Left cardiac atrium (tissue), 4 donors: Measurements from ENCODE around the gene ZNF408. TPM values are rescaled to one million over a fixed set of nuclear protein-coding genes. Genes with fewer than 3 reads are reported as not detected.

Source experiments
- ATAC-seq, 2 donors: fragments of 200-7000 bp; cut with Tn5 transposase; one replicate each; pipeline ENCODE4 v1.9.1; 2020; ENCODE audit warnings: mild to moderate bottlenecking in 2 of 2, moderate library complexity in 2 of 2
- DNase-seq: peaks from one replicate; pipeline ENCODE4 v3.0.0-alpha.2; 2020
- intact Hi-C, 2 donors: fragments of 100-400 bp; cut with DNase I; formaldehyde crosslinking; loops; one replicate each; pipeline versions ENCODE4 v1.14.1 to v1.15.1; 2022 to 2023
- microRNA-seq, 2 donors: library from miRNA; unstranded; fragments of <30 nt; microRNA quantifications; one replicate each; pipeline ENCODE4 v1.2.0, GENCODE V29; 2020
- total RNA-seq, 2 donors: library from RNA; stranded (reverse); fragmentation: NEBNext Ultra II Directional; extraction: Animal tissue kit (Norgen Biotek cat#: 25700); gene quantifications; one replicate each; pipeline ENCODE4 v1.2.1, GENCODE V29; 2021
- donor health status: DM: no; HTN: yes; CAD: no.
- donor health status: DM: no; HTN: yes; CAD: no; lungs with severe emphysema.
- donor health status: DM: yes; HTN: yes; CAD: no.
- donor health status: Dilated cardiomyopathy.

Gene ZNF408
- total RNA-seq, 2 donors from 2014 or later, result 7.4 to 9.3 TPM

DNA sequence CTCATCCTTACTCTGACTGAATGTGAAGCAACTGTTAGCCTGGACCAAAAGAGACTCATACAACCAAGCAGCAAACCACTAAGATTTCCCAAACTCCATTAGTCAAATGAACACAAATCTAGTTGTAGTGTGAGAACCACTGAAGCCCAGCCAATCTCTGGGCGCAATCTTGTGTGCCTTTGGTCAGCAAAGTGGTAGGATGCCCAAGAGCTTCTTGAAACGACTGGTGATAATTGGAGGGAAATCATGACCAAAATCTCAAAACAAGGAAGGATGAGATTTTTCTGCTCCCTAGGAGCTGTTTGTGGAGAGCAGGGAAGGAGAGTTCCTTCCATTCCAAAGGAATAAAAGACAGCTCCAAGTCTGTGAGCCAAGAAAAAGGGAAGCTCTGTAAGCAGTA, 42.2 kb downstream of the ZNF408 start:
- intact Hi-C loops, result no loop called here
- ATAC-seq, result no peak
- no peak for DNase-seq

GRCh38 chr11:46743693-46744339, 43.0 kb downstream of the ZNF408 start:
- intact Hi-C loops, result no loop called here
- ATAC-seq, result no peak
- no peak for DNase-seq

- intact Hi-C loops, result no loop called here
- DNase-seq (no peak), ATAC-seq (no peak)
Measured at GRCh38 chr11:46745328-46745727, 44.5 kb downstream of the ZNF408 start.

- no peak for DNase-seq
- ATAC-seq, result no peak
- intact Hi-C loops, result no loop called here
Measured at GRCh38 chr11:46745995-46746394, 45.2 kb downstream of the ZNF408 start.

- intact Hi-C loops, result no loop called here
- ATAC-seq (no peak), DNase-seq (no peak)
Measured at GRCh38 chr11:46747150-46747549, 46.3 kb downstream of the ZNF408 start.

Small RNA genes within 50 kb of the gene (microRNA-seq; reads per million reads assigned to microRNA genes)
- gene MIR5582, result 0.20 to 0.27 reads per million in 2 donors

Other genes starting within 250 kb of the ZNF408 start
- 10 to 100 TPM; 14.9 to 20.1 TPM for gene AMBRA1, start 107.0 kb upstream of the ZNF408 start, total RNA-seq
- 1 to 10 TPM; 2.9 to 3.9 TPM for gene HARBI1, start 83.8 kb upstream of the ZNF408 start, total RNA-seq
- gene ATG13, start 83.5 kb upstream of the ZNF408 start, total RNA-seq, result 10 to 100 TPM; 51.4 to 52.1 TPM
- gene ARHGAP1, start 412 bp upstream of the ZNF408 start, total RNA-seq, result 100 to 1,000 TPM; 112 to 144 TPM
- not detected for gene F2, start 18.2 kb downstream of the ZNF408 start, total RNA-seq
- 10 to 100 TPM; 56.3 to 57.1 TPM for gene CKAP5, start 145.2 kb downstream of the ZNF408 start, total RNA-seq
- 10 to 100 TPM; 20.2 to 21.0 TPM for gene LRP4, start 217.5 kb downstream of the ZNF408 start, total RNA-seq
- 10 to 100 TPM; 11.4 to 12.3 TPM for gene CSTPP1, start 235.7 kb downstream of the ZNF408 start, total RNA-seq